GM23248 (cell line): Measurements from ENCODE around the gene ERI3.

Source experiments
- EZH2 ChIP-seq: fragments of 200-600 bp; sonication (generic); IDR thresholded peaks from 2 replicates; pipeline ENCODE4 v1.6.1; 2018; ENCODE audit warnings: antibody characterized with exemption, mild to moderate bottlenecking; ENCODE audit not compliant: insufficient read depth, poor library complexity, severe bottlenecking
- EZH2phosphoT487 ChIP-seq: fragments of 200-600 bp; sonication (generic); IDR thresholded peaks from 2 replicates; pipeline ENCODE4 v1.6.1; 2018; ENCODE audit warnings: antibody characterized with exemption, moderate library complexity, mild to moderate bottlenecking, low read depth; ENCODE audit not compliant: insufficient read depth

DNA sequence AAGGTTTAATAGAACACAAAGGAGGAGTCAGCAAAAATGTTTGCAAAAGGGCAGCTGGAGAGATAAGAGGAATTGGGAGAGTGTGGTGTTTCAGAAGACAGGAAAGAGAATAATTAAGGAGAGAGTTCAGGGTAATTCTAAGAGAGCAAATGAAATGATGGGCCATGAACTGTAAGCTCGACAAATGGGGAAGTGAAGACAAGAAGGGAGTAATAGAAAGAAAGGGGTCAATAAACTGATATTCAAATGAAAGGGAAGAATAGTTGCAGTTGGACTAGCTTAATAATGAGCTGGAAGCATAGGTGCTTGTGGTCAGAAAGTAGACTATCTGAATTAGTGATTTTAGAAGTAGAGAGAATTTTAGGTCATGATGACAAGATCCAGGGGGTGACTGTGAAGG lies 34.4 kb upstream of the ERI3 start:
- TF ChIP-seq EZH2 = no peak
- no peak for TF ChIP-seq EZH2phosphoT487
